IPS DF 4.7 (cell line): ENCODE results near the gene URAD.

Source experiments
- DNase-seq: peaks from one replicate; pipeline ENCODE4 v3.0.0-alpha.2; 2013; ENCODE audit warnings: low spot score; ENCODE audit errors: extremely low read depth

URAD gene

DNA sequence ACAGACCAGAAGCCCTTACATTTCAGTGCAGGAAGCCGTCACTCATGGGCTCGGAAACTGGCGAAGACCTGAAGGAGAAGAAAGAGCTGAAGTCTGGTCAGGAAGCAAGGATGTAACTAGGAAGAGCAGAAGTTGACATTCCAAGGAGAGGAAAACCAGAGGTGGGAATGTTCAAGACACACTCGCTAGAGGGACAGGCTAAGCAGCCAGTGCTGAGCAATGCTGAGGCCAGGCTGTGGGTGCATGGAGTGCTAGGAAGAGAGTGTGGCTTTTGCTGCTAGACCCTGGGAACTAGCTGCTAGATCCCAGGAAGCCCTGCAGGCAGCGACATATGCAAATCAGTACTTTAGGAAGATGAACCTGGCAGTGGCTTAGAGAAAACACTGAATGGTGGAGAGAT is 12.1 kb upstream of the URAD start:
- no peak for DNase-seq

DNA sequence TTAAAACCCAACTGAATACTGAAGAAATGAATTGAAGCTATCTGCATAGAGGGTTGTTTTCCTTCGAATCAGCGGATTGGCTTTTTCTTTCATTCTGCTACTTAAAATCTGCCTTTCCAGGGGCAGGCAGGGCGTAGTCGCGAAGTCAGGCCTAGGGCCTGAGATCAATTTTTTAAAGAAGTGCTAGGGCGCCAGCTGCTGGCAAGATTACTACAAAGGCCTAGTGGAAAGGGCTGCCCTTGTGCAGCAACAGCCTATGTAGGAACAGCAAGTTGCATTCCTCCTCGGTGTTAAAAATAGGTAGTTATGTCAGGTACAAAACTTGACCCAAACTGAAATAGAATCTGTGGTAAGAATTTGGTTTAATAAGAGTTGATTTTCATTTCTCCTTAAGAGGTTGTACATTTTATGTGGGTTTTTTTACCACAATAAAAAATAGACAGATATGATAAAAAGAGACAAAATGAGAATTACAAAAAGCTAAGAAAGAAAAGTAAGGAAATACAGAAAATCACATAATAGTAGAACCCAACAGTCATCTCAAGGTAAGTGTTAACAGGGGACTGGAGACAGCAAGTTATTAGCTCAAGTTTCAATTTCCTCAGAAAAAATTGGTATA is 9.5 kb upstream of the URAD start:
- no peak for DNase-seq

DNA sequence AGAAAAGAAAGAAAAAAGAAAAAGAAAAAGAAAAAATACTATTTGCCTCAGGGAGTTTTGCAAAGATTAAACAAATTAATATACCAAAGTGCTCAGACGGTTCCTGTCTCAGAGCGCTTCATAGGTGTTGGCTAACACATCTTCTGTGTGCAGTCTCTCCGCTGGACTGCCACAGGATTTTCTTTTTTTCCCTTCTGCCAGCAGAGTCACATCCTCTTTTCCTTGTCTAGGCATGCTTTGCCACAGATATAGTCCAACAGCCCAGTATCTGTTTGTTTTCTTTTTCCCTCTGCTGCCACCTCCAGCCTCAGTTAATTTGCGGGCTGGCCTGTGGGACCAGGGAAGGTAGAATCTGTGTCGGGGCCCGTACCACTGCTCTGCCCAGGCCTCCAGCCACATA is 3.4 kb upstream of the URAD start:
- DNase-seq, result no peak

DNA sequence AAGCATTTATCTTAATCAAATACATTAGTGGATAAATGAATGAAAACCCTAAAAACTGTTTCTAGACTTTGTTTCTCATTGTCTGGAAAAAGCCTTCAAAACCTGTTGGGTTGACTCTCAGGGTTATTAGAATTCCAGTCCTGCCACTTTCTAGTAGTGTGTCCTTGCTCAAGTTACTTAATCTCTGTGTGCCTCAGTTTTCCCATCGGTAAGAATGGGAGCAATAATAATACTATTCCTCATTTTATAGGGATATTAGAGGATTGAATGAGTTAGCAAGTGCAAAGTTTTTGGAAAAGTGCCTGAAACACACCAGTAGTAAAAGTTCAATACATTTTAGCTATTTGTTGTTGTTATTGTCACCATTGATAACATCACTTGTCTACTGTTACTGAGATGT is 2.9 kb downstream of the URAD start:
- no peak for DNase-seq

DNA sequence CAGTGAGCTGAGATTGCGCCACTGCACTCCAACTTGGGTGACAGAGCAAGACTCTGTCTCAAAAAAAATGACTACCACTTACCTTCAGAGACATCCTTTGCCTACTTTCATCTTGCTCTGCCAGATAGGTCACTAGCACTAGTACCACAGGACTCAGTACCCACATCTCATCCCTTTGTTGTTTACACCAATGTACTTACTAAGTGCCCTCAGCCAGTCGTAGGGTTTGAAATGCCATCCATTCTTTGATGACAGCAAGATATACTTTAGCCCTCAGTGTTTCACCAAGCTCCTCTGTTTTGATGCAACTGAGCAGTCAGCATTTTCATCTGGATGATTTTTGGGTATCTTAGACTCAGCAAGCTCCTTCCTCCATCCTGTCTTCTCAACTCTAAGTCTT is 6.1 kb downstream of the URAD start:
- DNase-seq, result no peak

DNA sequence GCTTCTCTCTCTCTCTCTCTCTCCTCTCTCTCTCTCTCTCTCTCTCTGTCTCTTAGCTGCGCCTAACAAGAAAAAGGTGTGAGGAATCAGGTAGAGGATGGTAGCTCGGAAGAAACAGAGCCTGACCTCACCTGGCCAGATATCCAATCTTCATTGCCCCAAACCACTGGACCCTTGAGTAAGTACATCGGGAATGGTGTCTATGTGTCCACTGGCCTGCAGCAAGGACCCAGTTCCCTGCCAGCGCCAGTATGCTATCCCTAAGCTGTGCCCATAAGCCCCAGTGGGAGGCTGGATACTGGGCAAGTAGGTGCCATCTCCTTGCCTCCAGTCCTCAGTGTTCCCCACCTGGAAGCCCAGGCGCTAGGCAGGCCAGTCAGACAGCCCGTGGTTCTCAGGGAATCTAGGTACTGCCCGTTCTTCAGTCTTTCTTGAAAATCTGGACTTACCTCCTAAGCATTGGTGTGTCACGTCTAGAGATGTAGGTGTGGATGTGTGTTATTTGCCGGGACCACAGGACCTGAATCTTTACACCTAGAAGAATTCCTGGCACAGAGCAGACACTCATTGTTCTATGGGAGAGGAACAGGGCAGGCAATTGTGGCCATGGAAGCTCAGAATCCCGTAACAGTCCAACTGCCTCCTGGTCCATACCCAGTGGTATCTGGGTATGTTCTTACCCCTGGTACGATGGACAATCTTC is 7.3 kb downstream of the URAD start:
- DNase-seq, result no peak

DNA sequence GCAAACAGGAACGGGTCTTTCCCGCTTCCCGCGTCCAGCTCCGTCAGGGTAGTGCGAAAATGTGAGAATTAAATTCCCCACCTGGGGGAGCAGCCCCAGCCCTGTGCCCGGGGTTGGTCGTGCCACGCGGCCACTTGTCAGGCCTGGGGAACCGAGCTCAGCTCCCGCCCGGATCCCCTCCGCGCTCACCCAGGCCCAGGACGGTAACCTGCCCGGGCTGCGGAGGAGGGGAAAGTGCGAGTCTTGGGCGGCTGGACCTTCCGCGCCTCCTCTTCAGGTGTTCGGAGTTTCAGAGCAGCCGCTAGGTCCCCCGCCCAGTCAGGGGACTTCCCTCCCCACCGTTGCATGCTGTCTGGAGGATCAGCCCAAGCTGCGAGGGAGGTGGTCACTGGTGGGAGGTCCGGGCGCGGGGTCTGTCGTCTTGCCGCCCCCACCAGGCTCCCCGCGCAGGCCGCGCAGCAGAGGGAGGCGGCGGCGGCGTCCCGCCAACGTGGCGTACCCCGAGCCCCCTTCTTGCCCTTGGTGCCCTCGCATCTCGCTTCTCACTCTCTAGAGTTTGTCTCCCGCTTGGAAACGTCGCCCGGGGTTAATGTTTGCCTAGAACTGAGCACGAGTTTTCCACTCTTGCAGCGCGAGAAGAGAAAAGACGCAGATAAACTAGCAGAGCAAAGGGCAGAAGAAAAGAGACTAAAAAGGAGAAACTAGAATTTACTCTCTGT is 8.1 kb downstream of the URAD start:
- DNase-seq, result no peak

DNA sequence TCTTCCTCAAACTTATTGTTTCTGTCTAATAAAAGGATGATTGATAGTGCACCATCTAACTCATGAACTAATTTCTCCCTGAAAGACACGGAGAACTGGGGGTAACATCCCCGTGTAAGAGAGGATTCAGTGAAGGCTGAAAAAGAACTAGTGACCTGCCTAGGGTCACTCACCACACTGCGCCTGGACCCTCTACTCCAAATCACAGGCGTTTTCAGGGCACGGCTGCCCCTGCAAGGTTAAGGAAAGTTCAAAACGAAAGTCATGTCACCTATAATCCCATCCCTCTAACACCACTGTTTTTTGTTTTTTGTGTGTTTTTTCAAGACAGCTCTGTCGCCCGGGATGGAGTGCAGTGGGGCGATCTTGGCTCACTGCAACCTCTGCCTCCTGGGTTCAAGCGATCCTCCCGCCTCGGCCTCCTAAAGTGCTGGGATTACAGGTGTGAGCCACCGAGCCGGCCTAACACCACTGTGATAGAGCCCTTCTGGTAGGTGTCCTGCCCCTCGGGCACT is 8.7 kb downstream of the URAD start:
- no peak for DNase-seq

DNA sequence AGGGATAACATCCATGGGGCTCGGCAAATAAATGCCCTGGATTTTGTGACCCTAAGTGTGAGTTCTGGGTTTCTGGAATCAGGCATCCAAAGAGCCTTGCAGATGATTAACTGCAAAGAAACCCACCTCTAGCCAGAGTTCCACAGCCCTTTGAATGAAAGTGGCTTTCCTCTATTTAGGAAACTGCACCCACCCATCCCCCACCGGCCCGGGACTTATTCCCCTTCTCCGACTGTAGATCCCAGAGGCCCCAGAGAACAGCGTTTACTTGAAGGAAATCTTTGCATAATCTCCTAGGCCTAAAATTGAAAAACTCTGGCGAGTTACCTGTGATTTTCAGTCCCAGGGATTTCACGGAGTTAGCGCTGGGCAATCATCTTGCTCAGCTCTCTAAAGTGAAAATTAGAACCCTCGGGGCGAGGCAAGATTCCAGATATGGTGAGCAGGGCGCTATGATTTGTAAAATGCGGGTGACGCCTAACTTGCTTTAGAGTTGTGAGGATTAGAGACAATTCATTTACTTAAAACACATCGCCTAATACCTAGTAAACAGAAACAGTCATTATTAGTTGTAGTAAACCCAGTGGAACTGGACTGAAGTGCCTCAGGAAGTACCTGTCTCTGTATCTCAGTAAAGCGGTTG is 9.4 kb downstream of the URAD start:
- DNase-seq, result no peak

DNA sequence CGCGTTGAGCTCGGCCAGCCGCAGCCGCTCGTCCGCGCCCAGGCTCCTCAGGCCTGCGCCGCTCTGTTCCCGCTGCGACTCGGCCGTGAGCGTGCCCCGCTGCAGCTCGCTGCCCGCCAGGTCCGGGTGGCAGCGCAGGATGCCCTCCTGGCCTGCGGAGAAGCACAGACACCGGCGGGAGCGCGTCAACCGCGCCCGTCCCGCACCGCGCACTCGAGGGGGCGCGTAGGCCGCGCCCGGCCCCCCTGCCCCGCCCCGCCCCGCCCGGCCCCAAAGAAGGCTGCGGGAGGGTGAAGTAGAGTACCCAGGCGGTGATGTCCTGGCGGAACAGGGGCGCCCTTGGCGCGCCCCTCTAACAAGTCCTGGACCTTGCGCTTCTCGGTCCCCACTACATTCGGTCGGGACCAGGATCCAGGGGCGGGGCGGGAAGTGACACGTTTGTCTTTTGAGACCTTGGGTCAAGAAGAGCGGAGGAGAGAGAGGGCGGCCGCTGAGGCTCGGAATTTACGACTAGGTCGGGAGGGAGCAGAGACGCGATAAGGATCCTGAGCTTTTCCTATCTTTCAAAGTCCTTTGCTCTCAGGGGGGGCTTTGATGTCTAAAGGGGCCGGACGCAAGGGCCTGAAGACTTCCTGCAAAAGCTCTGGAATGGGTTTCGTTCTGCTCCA is 10.1 kb downstream of the URAD start:
- DNase-seq, result no peak

DNA sequence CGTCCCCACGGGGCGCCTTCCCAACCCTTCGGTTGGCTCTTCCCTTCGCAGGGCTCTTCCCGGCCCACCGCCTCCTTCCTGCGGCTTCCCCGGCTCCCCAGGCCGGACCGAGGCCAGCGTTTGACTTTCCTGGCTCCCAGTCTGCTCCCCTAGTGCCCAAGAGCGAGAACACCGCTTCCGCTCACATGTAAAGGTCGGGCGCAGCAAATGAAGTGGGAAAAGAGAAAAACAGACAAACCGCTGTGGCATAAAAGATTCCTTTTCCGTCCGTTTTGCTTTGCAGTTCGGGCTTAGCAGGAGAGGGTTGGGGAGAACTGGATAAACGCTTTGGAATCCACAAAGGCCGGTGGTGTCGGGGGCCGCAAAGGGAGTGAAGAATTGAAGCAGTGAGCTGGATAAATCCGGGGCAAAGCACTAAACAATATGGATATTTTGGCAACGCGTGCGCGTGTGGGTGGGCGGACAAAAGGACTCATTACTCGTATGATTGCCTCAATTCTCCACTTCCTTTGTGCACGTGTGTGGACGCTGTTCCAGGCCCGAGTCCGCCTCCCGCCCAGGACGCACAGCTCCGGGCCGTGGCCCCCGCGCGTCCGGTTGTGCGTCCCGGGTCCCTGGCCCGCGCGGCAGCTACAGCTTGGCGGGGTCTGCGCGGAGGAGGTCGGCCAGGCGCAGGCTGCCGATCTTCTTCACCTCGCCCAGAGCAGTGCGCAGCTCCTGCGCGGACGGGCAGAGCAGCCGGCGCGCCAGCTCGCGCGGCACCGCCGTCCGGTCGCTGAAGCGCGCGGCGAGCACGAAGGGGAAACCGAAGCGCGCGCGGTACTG is 10.8 kb downstream of the URAD start:
- DNase-seq, result no peak

DNA sequence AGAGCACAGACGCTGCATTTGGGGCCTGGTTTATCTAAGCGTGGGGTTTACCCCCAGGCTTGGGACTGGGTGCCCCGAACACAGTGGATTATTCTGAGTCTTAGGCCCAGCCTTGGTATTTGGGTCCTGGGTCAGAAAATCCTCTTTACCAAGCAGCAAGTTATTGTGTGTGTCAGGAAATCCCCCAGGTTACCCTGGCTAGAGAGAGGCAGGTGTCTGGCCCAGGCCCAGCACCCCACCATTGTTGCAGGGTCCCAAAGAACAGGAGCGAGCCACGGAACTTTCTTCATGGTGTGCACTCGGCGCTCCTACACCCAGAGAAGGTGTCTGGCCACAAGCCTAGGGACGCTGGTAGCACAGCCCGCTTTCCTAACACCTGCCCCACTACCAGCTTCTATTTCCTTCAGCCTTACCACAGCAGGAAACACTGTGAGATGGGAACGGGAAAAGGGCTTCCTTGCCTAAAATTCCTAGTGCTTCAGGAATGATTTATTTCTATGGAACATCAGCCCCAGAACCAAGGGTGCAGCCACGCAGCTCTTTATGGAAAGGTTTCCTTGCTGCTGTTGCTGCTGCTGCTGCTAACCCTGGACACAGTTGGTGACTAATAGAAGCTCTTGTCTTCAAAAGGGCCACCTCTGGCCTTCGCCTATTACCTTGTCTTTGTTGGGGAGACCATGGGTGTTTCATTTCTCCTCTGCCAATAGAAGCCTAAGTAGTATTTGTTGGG is 12.0 kb downstream of the URAD start:
- DNase-seq, result no peak

DNA sequence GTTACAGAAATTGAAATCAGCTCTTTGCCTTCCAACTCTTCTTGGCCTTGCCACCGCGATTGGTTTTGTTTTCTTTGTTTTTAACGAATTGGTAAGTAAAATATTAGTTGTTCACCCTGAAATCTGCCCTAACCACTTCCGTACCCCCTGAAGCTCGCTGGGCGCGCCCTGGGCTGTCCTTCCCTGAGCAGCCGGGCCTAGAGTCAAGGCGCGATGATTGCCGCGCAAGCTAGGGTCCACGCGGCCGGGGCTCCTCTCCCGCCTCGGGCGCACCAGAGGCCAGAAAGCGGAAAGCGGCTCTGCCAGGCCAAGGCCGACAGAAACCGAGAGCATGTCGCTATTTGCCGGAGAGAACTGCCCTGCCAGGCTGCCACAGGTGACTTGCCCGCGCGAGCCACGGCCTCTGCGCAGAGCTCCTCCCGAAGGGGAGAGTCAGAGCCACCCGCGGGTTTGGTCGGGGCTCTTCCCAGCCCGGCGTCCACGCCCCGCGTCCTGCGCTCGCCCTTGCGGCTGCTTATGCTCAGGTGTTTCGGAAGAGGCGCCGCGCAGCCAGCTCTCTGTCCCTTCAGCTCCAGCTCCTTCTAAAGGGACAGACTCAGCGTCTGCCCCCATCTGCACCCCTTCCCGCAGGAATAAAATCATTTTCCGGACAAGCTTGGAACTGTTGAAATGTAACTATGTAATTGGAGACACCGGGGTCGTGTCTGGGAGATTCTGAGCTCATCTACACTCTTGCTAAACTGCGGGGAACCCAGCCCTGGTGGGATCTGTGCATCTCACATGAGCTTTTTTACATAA is 12.7 kb downstream of the URAD start:
- DNase-seq, result no peak

DNA sequence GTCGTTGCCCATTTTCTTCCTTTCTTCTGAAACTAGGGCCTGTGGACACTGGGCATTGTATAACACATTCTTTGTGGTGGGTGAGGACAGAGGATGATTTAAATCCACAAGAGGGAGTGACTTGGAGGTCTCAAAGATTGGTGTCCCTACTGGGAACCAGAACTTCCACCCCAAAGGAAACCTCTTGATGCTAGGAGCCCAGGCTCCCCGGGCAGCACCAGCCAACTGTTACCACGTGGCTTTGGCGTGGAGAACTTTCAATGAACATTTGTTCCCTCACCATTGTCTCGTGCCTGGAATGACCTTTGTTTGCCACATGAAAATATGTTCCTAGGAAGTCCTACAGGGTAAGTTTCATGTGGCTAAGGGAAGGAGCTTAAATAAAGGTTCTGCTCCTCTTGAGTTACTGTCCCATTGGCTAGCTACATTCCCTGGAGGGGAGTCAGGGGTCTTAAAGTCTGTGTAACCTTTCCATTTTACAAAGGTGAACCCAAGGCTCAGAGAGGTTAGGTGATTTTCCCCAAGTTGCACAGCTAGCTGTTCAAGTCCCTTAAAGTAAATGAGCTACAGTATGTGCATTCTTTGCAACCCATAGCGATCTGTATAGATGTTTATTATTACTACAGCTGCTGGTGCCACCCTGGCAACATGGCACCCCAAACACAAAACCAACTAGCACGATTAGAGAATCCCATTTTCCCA is 14.4 kb downstream of the URAD start:
- DNase-seq, result no peak

DNA sequence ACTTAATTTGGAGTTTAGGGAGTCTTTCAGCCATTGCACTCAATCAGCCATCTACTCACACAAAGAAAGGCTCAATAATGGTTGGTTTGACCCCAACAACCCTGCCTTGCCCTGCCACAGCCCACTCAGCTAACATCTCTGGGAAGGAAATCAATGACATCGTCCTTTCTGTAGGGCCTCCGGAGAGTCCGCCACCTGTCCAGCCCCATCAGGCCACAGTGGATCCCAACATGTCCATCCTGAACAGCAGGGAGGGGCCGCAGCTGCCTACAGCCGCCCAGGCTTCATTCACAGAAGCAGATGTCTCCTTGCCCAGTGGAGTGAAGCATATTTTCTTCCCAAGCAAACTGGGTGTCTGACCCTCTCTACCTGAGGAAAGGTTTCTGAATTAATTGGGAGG is 15.2 kb downstream of the URAD start:
- DNase-seq, result no peak

DNA sequence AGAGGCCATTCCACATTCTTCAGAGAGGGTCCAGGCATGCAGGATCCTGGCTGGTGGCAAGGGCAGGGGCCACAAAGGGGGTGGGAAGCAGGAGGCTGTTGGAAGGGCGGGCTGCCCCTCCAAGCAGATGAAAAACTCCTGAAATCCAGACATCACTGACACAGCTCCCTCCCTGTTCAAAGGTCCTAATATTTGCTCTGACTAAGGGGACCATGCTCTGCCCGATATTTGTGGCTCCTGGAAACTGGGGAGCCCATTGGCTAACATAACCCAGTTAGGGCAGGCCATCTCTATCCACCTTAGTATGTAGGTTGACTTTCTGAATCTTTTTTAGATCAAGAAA is 16.0 kb downstream of the URAD start:
- DNase-seq, result no peak

DNA sequence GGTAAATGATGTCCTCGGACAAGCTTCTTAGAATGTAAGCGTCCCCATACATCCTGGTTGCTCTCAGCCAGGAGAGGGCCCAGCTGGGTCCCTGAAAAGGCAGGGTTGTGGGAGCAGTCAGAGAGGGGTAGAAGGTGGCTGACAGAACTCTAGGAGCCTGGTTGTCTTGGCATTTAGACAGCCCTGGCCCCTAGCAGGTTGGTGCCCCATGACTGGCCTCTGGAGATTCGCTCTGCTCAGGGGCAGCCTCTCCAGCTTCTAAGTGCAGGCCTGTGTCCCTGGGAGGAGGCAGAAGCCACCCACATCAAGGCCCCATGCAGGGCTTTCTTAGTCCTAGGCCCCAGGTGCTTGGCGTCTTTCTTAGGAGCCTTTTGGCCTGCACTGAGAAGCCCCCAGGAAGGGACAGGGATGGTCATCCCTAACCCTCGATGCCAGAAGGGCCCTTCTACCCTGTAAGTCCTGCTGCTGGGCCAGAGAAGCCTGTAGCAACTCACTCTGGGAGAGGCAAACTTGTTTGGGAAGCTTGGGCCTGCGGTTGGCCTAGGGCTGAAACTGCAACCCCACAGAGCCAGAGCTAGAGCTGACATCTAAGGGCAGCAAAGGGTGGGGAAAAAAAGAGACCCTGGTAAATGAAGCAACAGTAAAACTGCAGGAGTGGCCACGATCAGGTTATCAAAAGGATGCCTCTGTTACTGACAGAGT is 16.6 kb downstream of the URAD start:
- no peak for DNase-seq

DNA sequence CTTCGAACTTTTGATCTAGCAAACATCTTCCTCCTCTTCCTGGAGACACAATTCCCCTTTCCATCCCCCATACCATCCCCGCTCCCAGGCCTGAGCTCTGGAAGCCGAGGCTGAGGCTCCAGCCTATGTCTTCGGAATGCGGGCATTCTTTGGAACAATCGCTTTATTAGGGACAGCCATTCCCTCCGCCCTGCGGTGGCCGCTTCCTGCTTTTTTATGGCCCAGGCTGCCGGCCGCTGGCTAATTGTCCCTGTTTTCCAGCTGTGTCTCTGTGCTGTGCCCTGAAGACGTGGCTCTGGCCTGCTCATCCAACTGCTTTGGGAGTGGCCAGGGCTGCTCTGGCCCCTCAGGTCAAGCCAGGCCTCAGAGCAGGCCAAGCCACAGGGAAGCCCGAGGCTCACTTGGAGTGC is 17.3 kb downstream of the URAD start:
- DNase-seq, result no peak
